A549 (cell line): ENCODE measurements around the gene DIO3. TPM values are rescaled to one million over a fixed set of nuclear protein-coding genes. Genes with fewer than 3 reads are reported as not detected.

Experiments used
- ATAC-seq, 2 experiments: fragments of 200-7000 bp in 1 of 2; fragments of >200 bp in 1 of 2; cut with Nextera tagmentation in 1 of 2; cut with Tn5 transposase in 1 of 2; 3 replicates each; pipeline versions ENCODE4 v1.8.0 to v1.9.1; 2018 to 2020; ENCODE audit warnings: mild to moderate bottlenecking in 1 of 2, moderate library complexity in 1 of 2
- CTCF ChIA-PET: fragments of 300-600 bp; sonication (Branson Sonifier 250); formaldehyde crosslinking; extraction: SDS; loops from one replicate; lab custom pipeline; 2021; ENCODE audit warnings: antibody characterized with exemption, inconsistent platforms; lab: Yijun Ruan, JAX
- POLR2A ChIA-PET: fragments of 350-600 bp; formaldehyde crosslinking; extraction: SDS; loops from one replicate; lab custom pipeline; 2021; ENCODE audit warnings: antibody characterized with exemption, inconsistent platforms; lab: Yijun Ruan, JAX
- DNase-seq, 2 experiments: peaks; one replicate each; pipeline versions ENCODE4 v3.0.0 to v3.0.0-alpha.2; 2011 to 2016; ENCODE audit warnings: low read depth in 1 of 2, low spot score in 1 of 2
- FAIRE-seq: peaks from 2 replicates; lab custom pipeline; 2011; peaks lifted over from hg19 to GRCh38; lab: Jason Lieb, UNC
- H3K27ac ChIP-seq, 2 experiments: fragments of >200 bp; sonication (Bioruptor Twin); formaldehyde crosslinking; 3 replicates each; pipeline ENCODE4 v1.5.1; 2016 to 2017
- H3K4me1 ChIP-seq: fragments of >200 bp; sonication (Bioruptor Twin); formaldehyde crosslinking; 3 replicates; pipeline ENCODE4 v1.6.1; 2016
- H3K4me2 ChIP-seq: fragments of >200 bp; sonication (Bioruptor Twin); formaldehyde crosslinking; 3 replicates; pipeline ENCODE4 v1.6.1; 2016
- H3K4me3 ChIP-seq: fragments of >200 bp; sonication (Bioruptor Twin); formaldehyde crosslinking; 3 replicates; pipeline ENCODE4 v1.5.1; 2016
- H3K9me3 ChIP-seq: fragments of >200 bp; sonication (Bioruptor Twin); formaldehyde crosslinking; 3 replicates; pipeline ENCODE4 v1.6.1; 2016
- ATOH8 ChIP-seq: fragments of 250-450 bp; sonication (Bioruptor Pico); IDR thresholded peaks from 2 replicates; pipeline ENCODE4 v1.5.0; 2020; ENCODE audit warnings: low read depth, mild to moderate bottlenecking, moderate library complexity
- BCL3 ChIP-seq: fragments of >200 bp; sonication (Bioruptor Twin); formaldehyde crosslinking; IDR thresholded peaks from 3 replicates; pipeline ENCODE4 v1.6.1; 2016
- BHLHE40 ChIP-seq: IDR thresholded peaks from 2 replicates; pipeline ENCODE4 v1.6.1; 2012; ENCODE audit warnings: low read depth, low read length, inconsistent platforms
- CBX2 ChIP-seq: fragments of 200-600 bp; sonication (generic); IDR thresholded peaks from 2 replicates; pipeline ENCODE4 v1.6.1; 2016; ENCODE audit warnings: low read depth, mild to moderate bottlenecking, borderline replicate concordance
- E2F6 ChIP-seq: IDR thresholded peaks from 2 replicates; pipeline ENCODE4 v1.6.1; 2012; ENCODE audit warnings: low read depth, borderline replicate concordance
- EHMT2 ChIP-seq: fragments of 200-600 bp; sonication (generic); IDR thresholded peaks from 2 replicates; pipeline ENCODE4 v1.6.1; 2016; ENCODE audit warnings: antibody characterized with exemption, low read depth, mild to moderate bottlenecking, moderate library complexity
- FOSB ChIP-seq: fragments of 250-450 bp; sonication (Bioruptor Pico); IDR thresholded peaks from 2 replicates; pipeline ENCODE4 v1.5.0; 2020; ENCODE audit warnings: mild to moderate bottlenecking, moderate library complexity
- GATA3 ChIP-seq: IDR thresholded peaks from 2 replicates; pipeline ENCODE4 v1.6.1; 2012; ENCODE audit warnings: borderline replicate concordance
- HES2 ChIP-seq: fragments of >200 bp; sonication (Bioruptor Twin); formaldehyde crosslinking; IDR thresholded peaks from 2 replicates; pipeline ENCODE4 v1.6.1; 2016
- HMGXB4 ChIP-seq: fragments of 250-450 bp; sonication (Bioruptor Pico); IDR thresholded peaks from 2 replicates; pipeline ENCODE4 v1.5.0; 2021; ENCODE audit warnings: mild to moderate bottlenecking, moderate library complexity, borderline replicate concordance
- HOXA7 ChIP-seq: fragments of 250-450 bp; sonication (Bioruptor Pico); IDR thresholded peaks from 2 replicates; pipeline ENCODE4 v1.5.0; 2020; ENCODE audit warnings: mild to moderate bottlenecking, moderate library complexity
- JUN ChIP-seq, 2 experiments: fragments of >200 bp; sonication (Bioruptor Twin); formaldehyde crosslinking; IDR thresholded peaks; 2 replicates in 1 of 2; 3 replicates in 1 of 2; pipeline ENCODE4 v1.6.1; 2016 to 2017
- MAFK ChIP-seq: fragments of 450-650 bp; IDR thresholded peaks from 2 replicates; pipeline ENCODE4 v1.6.1; 2014; ENCODE audit not compliant: partially characterized antibody
- MAX ChIP-seq: IDR thresholded peaks from 2 replicates; pipeline ENCODE4 v1.6.1; 2012
- MYC ChIP-seq: IDR thresholded peaks from 2 replicates; pipeline ENCODE4 v1.6.1; 2012; ENCODE audit warnings: mild to moderate bottlenecking, inconsistent platforms, low read length, improper control_type of control experiment, borderline replicate concordance
- PHF8 ChIP-seq: fragments of 200-600 bp; sonication (generic); IDR thresholded peaks from 2 replicates; pipeline ENCODE4 v1.6.1; 2016; ENCODE audit warnings: low read depth, mild to moderate bottlenecking, antibody characterized with exemption, moderate library complexity, borderline replicate concordance
- POLR2A ChIP-seq: IDR thresholded peaks from 2 replicates; pipeline ENCODE4 v1.6.1; 2012; ENCODE audit warnings: mild to moderate bottlenecking, low read length
- RNF2 ChIP-seq: fragments of 200-600 bp; sonication (generic); IDR thresholded peaks from 2 replicates; pipeline ENCODE4 v1.6.1; 2016; ENCODE audit warnings: low read depth, mild to moderate bottlenecking, antibody characterized with exemption, moderate library complexity, borderline replicate concordance
- SMC3 ChIP-seq: fragments of >200 bp; sonication (Bioruptor Twin); formaldehyde crosslinking; IDR thresholded peaks from 3 replicates; pipeline ENCODE4 v1.6.1; 2018; ENCODE audit warnings: inconsistent platforms
- SREBF2 ChIP-seq: fragments of 450-650 bp; IDR thresholded peaks from 2 replicates; pipeline ENCODE4 v1.6.1; 2014; ENCODE audit warnings: mild to moderate bottlenecking, moderate library complexity
- ZC3H11A ChIP-seq: fragments of 450-650 bp; IDR thresholded peaks from 2 replicates; pipeline ENCODE4 v1.6.1; 2014; ENCODE audit warnings: antibody characterized with exemption, mild to moderate bottlenecking
- ZFP36 ChIP-seq: fragments of 450-650 bp; IDR thresholded peaks from 2 replicates; pipeline ENCODE4 v1.6.1; 2014; ENCODE audit warnings: borderline replicate concordance; ENCODE audit not compliant: partially characterized antibody
- ZNF302 ChIP-seq: fragments of 250-450 bp; sonication (Bioruptor Pico); IDR thresholded peaks from 2 replicates; pipeline ENCODE4 v1.9.0; 2021; ENCODE audit warnings: inconsistent platforms, mild to moderate bottlenecking, moderate library complexity
- WGBS: methylation state at CpG from one replicate; pipeline ENCODE4 v1.1.6; 2017; ENCODE audit errors: missing lambda C conversion rate; 5-methylcytosine and 5-hydroxymethylcytosine counted together
- polyA plus RNA-seq, 4 experiments: library from polyadenylated mRNA; depleted of rRNA in 3 of 4; stranded (reverse); fragments of >200 nt; fragmentation: RNase III in 1 of 4; extraction: RNeasy Plus Mini Kit Qiagen cat#74134 plus additional on column Dnase treatment in 1 of 4; gene quantifications; 2 replicates in 3 of 4; 3 replicates in 1 of 4; pipeline ENCODE4 v1.2.3, GENCODE V29; 2011 to 2017

DIO3 gene
- polyA plus RNA-seq, 2 of the 4 experiments (the other 2 are of a cell fraction), result 0.04 to 0.09 TPM

GRCh38 chr14:101602466-101602840, 41.2 kb downstream of the DIO3 start:
- H3K27ac ChIP-seq, result no peak overlapping the region
- H3K4me2 ChIP-seq, result no peak overlapping the region
- ATAC-seq (no peak), FAIRE-seq (no peak), DNase-seq (no peak)
- ChIA-PET POLR2A (no interaction called here), CTCF (interaction anchor here (1.3 kb wide), 1 partner anchor 15 kb away, joined by 4 read pairs; no protein-coding TSS in a partner anchor)
- no peaks in the 10 kb centered on the region for H3K4me1 ChIP-seq
- H3K4me3 ChIP-seq, result no peak overlapping the region
- TF ChIP-seq ATOH8 (no peak), JUN (IDR thresholded peaks at IDR 0.05) (no peak), CBX2 (no peak), POLR2A (no peak), MAX (no peak), BHLHE40 (no peak), ZNF302 (CRISPR knock-in tag) (no peak), HOXA7 (CRISPR knock-in tag) (no peak), PHF8 (no peak), BCL3 (no peak), ZFP36 (no peak), FOSB (CRISPR knock-in tag) (no peak), HMGXB4 (CRISPR knock-in tag) (no peak)
- WGBS, result 82% methylated on average over 8 of the region's 12 CpGs
- no peaks in the 10 kb centered on the region; the same call in 2 of the 3 replicates for H3K9me3 ChIP-seq

- CTCF ChIA-PET, result interaction anchor here (1.1 to 2.2 kb wide), 3 partner anchors 14 to 37 kb away, joined by 3 to 5 read pairs (median 4); no protein-coding TSS in a partner anchor
- no peak for DNase-seq
- POLR2A ChIA-PET, result no interaction called here
- Histone ChIP-seq H3K4me1 (no peaks in the 10 kb centered on the region), H3K4me3 (no peak overlapping the region), H3K27ac (no peak overlapping the region), H3K9me3 (no peaks in the 10 kb centered on the region), H3K4me2 (no peak overlapping the region)
- TF ChIP-seq SREBF2 (no peak), BCL3 (no peak), MYC (no peak), ZC3H11A (no peak), PHF8 (no peak), E2F6 (no peak), SMC3 (no peak), EHMT2 (no peak), RNF2 (no peak), MAFK (no peak), HES2 (no peak), GATA3 (no peak), HMGXB4 (CRISPR knock-in tag) (no peak), ZNF302 (CRISPR knock-in tag) (no peak)
- FAIRE-seq, result no peak
- WGBS, result 91% methylated on average over 7 of the region's 8 CpGs
- no peak for ATAC-seq
These were observed 41.8 kb downstream of the DIO3 start for GRCh38 chr14:101603096-101603495.
